HG03064 (cell line): ENCODE measurements around the gene SPATA45.
"Not testable (repeated sequence)": the region's sequence is repeated elsewhere in the genome, so short reads cannot be mapped to it uniquely, and the experiment has no call there.

Experiments
- ATAC-seq: cut with Tn5 transposase; IDR thresholded peaks from one replicate; pipeline ENCODE4 v1.9.1; 2021; ENCODE audit warnings: low read depth; ENCODE audit not compliant: unreplicated experiment

SPATA45 gene

GRCh38 chr1:212847549-212847948 lies at the start of gene SPATA45:
SPATA45 (minus strand) TSS chr1:212847649; CDS start chr1:212836149, 11,500 bp downstream.
- ATAC-seq = no peak

- ATAC-seq = no peak
These were observed 44.7 kb upstream of the SPATA45 start for GRCh38 chr1:212892108-212892507.

GRCh38 chr1:212884592-212884991 lies 37.1 kb upstream of the SPATA45 start:
- no peak for ATAC-seq

- no peak for ATAC-seq
These were observed 32.7 kb upstream of the SPATA45 start for GRCh38 chr1:212879947-212880690.

- ATAC-seq = no peak
These were observed 31.0 kb upstream of the SPATA45 start for GRCh38 chr1:212878418-212878817.

- peak; percentile 81 for ATAC-seq
These were observed 26.1 kb upstream of the SPATA45 start for GRCh38 chr1:212873518-212873917.

GRCh38 chr1:212871976-212872375 lies 24.5 kb upstream of the SPATA45 start:
- no peak for ATAC-seq

GRCh38 chr1:212867192-212867591 lies 19.7 kb upstream of the SPATA45 start:
- no peak for ATAC-seq

GRCh38 chr1:212864201-212864600 lies 16.8 kb upstream of the SPATA45 start:
- ATAC-seq = no peak

GRCh38 chr1:212863345-212863744 lies 15.9 kb upstream of the SPATA45 start:
- ATAC-seq = not testable (repeated sequence)

- no peak for ATAC-seq
These were observed 14.8 kb upstream of the SPATA45 start for GRCh38 chr1:212862111-212862690.

- ATAC-seq = no peak
These were observed 13.5 kb upstream of the SPATA45 start for GRCh38 chr1:212860713-212861581.

GRCh38 chr1:212858461-212859265 lies 11.2 kb upstream of the SPATA45 start:
- ATAC-seq = peak; percentile 9

GRCh38 chr1:212857992-212858460 lies 10.6 kb upstream of the SPATA45 start, which contains the start of gene FLVCR1:
FLVCR1 (plus strand) TSS chr1:212858275; CDS start chr1:212858453, 178 bp downstream.
- peak; percentile 97 for ATAC-seq

GRCh38 chr1:212856755-212857154 lies 9.3 kb upstream of the SPATA45 start:
- no peak for ATAC-seq

- no peak for ATAC-seq
These were observed 6.2 kb upstream of the SPATA45 start for GRCh38 chr1:212853658-212854057.

- ATAC-seq = no peak
These were observed 4.7 kb upstream of the SPATA45 start for GRCh38 chr1:212852105-212852688.

- not testable (repeated sequence) for ATAC-seq
These were observed 2.9 kb downstream of the SPATA45 start for GRCh38 chr1:212844521-212844920.

- ATAC-seq = no peak
These were observed 9.3 kb downstream of the SPATA45 start for GRCh38 chr1:212838145-212838544.
